ENCODE results near the gene FCMR.
A peak's percentile ranks its signal among the peaks of the same experiment; 100 is the strongest.

FCMR gene

DNA sequence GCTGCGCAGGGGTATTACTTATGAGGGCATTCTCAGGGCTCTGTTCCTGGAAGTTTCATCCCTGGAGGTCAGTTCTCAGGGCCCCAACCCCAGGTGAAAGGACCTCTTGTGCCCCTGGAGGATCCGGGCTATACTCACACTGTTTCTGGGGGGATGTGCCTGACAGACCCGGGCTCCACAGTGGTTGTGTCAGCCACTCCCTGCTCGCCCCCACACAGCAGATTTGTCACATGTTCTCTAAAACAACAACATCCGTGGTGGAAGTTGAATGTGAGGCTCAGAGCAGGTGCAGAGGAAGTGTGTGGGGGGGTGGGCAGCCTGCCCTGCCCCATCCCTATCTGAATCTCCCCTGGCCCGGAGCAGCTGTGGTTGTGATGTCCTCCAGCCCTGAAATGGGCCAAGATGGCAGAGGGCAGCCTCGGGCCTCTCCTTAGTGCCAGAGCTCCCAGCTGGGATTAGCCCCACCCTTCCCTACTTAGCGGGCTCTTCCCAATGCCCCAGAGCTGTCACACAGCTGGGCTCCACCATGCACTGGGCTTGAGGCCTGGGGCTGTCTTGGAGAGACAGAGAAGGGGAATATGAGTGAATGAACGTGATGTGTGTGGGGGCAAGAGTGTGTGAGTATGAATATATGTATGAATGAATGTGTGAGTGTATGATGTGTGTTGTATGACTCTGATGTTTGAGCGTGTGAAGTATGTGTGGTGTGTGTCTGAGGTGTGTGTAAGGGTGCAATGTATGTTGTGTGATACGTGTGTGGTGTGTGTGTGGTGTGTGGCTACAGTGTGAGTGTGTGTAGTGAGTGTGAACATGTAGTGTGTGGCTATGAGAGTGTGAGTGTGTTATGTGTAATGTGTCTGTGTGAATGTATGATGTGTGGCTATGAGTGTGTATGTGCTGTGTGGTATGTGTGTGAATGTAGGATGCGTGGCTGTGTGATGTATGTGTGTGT, 1.5 kb upstream of the FCMR start:
- peak in 1 of 2 donors; percentile 49 for DNase-seq (ENCODE audit: low read depth in 2 of 2)

DNA sequence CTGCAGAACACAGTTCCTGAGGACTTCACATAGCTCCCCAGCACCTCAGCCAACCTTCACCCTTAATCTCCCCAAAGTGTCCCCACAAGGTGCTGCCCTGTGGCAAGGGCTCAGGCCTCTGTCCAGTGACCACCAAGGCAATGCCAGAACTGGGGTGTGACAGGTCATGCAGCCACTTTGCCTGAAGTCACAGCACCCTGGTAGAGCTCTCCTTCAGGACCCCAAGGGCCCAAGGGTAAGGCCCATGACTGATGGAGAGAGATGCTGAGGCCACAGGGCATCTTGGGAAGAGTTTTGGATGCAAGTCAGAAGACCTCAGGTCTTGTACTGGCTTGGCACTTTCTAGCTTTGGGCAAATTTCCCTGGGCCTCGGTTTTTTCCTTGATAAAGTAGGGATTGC, 783 bp upstream of the FCMR start:
- no peak for DNase-seq (ENCODE audit: low read depth in 2 of 2)

DNA sequence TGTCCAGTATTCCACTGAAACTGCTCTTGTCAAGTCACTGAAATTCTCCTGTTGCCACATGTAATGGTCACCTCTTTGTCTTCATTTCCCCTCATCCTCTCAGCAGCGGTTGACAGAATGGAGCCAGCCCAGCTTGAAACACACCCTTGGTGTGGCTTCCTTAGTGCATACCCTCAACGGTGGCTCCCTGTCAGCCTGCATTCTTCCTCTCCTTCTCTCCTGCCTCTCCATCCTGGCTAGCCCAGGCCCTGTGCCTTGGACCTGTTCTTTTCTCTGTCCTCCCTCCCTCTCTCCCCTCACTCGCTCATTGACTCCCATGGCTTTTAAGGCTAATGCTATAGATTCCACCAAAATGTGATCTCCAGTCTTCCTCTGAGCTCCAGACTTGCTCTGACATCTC, 3.7 kb downstream of the FCMR start:
- no peak for DNase-seq (ENCODE audit: low read depth in 2 of 2)

DNA sequence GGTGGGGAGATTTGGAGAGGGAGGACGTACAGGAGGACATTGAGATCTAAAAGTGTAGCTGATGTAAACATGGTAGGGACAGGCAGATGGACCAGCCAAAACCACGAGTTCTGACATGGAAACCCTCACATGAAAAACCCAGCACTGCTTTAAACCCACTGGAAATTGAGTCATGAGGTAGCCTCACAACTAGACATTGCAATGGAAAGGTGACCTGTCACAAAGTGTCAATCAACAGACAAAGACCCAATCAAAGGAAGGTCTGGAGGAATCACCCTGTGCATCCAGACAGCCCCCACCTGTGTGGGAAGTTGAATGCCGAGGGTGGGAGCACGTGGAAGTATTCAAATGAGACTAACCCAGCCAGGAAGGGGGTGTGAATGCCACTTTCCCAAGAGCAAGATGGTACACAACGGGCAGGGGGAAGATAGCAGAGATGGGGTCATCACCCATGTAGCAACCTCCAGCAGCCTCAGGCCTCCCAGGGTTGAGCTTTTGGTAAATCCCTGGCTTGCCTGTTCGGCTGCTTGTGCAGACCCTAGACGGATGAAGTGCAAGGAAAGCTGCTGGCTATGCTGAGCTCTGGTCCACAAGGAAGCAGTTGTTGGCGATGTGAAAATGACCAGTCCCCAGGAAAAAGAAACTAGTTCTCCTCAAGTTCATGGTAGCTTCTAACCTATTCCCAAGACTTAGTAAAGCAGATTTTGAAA, 5.6 kb downstream of the FCMR start:
- no peak for DNase-seq (ENCODE audit: low read depth in 2 of 2)

DNA sequence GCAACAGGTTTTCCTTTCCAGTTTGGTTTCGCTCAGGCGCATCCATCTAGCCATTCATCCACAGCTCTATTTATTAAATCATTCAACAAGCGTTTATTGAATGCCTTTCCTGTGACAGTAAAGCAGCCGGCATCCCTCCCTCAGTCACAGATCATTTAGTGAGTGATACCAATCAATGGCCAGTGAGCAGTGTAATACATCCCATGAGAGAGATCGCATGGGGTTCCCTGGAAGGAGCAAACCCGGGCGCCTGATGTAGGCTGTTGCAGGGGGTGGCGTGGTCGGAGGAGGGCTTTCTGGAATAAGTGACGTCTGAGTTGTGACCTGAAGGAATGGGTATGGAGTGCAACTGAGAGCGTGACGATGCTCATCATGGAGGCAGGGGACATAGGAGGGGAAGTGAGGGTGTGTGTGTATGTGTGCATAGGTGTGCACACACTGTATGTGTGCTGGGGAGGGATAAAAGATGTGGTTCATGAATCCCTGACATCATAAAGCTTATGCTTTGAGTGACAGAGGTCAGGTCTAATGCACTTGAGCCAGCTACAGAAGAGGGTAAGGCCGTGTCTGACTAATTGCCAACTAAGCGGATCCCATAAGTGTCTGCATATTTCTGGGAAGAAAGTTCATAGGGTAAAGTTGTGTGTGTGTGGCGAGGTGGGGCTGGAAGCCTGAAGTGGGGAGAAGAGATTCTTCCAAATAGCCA, 6.6 kb downstream of the FCMR start:
- DNase-seq (ENCODE audit: low read depth in 2 of 2) = no peak

DNA sequence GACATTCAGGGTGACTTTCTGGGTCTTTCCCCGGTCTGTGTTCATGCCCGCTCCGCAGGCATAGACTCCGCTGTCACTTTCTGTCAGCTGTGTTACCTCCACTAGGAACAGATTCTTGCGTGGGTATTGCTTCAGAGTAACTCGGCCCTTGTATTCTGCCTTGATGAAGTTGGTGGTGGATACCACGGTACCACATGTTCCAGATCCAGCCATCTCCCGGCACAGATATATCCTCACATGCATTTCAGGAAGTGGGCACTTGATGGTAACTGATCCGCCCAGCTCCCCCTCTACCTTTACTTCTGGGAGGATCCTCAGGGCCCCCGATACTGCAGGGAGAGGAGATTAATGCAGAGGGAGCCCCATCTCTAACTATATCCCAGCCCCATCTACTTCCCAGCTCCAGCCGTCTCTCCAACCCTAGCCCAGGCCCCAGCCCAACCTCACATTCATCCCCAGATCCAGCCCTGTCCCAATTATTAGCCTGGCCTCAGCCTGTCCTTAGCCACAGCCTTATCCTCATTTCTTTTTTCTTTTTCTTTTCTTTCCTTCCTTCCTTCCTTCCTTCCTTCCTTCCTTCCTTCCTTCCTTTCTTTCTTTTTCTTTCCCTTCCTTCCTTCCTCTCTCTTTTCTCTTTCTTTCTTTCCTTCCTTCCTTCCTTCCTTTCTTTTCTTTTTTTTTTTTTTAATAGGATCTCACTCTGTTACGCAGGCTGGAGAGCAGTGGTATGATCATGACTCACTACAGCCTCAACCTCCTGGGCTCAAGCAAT, 7.8 kb downstream of the FCMR start:
- DNase-seq (ENCODE audit: low read depth in 2 of 2) = no peak

DNA sequence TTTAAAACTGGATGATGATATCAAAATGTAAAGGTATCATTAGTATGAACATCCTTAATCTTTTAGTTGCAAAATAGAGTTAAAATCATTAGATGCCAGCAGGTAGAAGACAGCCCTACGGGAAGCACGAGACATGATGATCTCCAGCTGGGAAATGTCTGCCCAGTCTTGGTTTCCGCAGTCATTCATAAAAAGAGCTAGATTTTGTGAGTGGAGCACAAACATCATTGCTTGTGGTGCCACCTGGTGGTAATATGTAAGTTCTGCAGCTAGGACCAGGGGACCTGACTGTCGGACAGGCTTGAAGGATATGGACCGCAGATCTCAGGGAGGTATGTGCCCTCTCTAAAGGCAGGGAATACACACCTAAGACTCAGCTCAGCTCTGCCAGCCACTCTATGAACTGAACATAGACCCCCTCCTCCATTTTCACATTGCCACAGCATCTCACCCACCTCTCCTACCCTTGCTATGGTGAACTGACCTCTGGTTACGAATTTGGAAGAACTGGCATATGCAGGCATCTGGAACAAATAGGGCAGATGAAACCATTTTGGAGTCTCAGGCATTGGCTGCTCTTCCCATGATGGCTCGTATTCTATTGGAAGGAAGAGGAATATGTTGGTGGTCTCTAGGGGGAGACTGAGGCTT, 9.2 kb downstream of the FCMR start:
- DNase-seq (ENCODE audit: low read depth in 2 of 2) = no peak

DNA sequence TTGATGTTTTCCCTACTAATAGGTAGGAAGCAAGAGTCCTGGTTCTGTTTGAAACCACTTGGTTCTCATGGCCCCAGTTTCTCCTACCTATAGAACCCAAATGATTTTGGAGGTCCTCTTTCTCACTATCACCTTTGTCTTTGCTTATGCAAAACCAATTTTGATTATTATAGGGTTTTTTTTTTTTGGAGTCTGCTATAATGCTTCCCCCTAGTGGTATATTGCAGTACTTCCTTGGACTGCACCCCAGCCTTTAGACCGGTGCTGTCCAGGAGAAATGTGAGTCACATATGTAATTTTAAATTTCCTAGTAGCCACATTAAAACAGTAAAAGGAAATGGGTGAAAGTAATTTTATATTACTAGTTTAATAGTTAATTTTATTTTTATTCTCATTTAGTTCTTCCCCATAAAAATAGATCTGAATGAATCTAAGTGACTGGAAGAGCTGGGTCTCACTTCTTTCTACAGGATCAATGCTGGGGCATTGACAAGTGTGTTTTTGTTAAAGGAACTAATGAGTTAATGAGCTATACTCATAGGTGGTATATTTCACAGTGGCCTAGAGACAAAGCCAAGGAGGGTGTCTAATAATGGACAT, 10.6 kb downstream of the FCMR start:
- no peak for DNase-seq (ENCODE audit: low read depth in 2 of 2)

DNA sequence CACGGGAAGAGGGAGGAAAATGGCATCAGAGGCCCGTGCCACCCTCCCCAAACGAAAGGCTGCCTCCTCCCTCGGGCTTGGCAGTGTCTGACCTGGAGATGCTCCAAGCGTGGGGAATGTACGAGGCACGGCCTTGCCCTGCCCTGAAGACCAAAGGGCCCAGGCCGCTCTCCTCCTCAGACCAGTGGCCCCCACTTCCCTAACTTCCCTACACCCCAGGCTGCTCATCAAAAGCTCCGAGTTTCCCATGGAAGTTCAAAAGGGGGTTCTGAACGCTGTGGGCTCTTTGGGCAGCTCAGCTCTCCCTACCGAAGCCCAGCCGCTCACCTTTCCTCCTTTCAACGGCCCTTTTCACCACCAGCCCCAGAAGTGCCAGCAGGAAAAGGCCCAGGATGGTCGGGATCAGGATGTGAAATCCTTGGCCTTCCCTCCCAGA, 11.8 kb downstream of the FCMR start:
- no peak for DNase-seq (ENCODE audit: low read depth in 2 of 2)

DNA sequence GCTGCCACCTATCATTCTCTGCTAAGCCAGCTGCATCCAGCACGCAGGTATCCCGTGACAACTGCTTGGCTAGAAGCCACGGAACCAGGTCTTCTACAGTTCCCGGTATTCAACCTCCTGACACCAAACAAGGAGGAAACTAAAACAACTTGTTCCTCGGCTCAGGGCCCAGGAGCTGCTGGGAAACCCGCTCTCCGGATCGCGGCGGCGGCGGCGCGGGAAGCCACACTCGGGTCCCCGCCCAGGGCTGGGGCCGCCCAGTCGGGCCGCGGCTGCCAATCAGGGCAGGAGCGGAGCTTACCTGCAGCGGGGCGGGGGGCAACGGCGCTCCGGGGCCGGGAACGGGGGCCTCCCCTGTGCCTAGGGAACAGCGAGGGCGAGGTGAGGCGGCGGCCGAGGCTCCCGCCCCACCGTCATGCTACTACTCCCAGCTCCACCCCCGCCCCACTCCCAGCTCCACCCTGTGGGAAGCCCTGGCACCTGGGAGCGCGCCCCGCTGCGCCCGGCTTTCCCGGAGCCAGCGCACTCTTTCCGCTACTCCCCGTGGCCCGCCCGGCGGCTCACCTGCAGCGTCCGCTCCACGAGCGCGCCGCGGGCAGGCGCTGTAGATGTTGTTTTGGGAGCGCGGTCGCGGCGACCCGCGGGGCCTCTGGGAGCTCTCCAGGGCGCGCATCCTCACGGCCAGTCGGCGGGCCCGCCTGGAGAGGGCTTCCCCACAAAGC, 12.4 kb downstream of the FCMR start:
- no peak for DNase-seq (ENCODE audit: low read depth in 2 of 2)

DNA sequence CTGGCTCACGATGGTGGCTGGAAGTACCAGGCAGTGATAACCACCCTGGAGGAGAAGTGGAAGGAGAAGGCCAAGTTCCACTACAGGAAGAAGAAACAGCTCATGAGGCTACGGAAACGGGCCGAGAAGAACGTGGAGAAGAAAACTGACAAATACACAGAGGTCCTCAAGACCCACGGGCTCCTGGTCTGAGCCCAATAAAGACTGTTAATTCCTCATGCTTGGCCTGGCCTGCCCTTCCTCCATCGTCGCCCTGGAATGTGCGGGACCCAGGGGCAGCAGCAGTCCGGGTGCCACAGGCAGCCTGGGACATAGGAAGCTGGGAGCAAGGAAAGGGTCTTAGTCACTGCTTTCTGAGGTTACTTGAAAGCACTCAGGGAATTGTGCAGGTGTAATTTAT, 13.7 kb downstream of the FCMR start:
- no peak for DNase-seq (ENCODE audit: low read depth in 2 of 2)

DNA sequence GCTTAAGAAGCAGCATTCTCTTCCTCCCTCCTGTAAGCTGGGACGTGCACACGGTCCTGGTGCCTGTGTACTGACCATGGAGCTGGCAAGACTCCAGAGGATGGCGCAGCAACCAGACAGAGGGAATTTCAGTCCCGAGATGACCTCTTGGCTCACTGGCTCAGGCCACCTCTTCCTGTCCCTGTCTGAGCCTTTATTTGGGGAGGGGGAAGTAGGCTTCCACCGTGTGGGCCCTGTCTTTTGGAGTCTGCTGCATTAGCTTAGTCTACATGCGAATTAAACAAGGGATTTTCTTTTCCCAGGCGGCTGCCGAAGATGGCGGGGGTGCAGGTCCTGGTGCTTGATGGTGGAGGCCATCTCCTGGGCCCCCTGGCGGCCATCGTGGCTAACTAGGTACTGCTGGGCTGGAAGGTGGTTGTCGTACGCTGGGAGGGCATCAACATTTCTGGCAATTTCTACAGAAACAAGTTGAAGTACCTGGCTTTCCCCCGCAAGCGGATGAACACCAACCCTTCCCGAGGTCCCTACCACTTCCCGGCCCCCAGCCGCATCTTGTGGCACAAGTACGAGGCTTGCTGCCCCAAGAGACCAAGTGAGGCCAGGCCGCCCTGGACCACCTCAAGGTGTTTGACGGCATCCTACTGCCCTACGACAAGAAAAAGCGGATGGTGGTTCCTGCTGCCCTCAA, 14.3 kb downstream of the FCMR start:
- DNase-seq (ENCODE audit: low read depth in 2 of 2) = no peak

DNA sequence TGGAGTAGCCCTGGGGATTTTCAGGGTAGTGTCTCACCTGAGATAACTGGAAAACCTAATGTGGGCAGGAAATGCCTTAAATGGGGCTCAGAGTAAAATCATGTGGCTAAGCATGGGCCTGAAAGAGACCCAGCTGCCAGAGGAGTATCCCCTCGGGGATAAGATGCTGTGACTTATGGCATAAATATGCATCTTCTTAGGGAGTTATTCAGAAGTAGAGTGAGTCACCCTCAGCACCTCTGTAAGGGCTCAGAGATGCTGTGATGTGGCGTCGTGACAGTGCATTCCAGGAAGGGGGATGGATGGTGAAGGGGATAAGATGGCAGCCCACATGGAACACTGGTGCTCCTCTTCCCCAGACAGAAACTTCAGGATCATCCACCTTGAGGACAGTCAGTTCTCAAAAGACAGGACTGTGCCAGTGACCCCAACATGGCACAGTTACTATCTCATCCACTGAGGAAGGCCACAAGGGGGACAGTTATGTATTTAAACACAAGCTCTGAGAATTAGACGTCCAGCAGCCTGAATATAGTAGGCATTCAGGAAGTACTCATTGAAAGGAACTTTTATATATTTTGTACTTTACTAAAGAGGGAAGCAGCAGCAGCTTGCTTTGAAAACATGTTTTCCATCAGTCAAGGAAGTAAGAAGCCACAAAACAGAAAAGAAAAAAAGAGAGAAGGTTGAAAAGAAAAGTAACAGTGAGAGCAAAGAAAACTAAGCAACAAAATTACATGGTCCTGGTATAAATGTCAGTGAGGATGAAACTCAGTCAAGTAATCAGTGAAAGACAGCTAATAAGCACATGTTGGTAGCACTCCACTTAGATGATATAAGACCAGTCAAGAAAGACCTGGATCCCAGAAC, 16.2 kb downstream of the FCMR start:
- DNase-seq (ENCODE audit: low read depth in 2 of 2) = no peak

DNA sequence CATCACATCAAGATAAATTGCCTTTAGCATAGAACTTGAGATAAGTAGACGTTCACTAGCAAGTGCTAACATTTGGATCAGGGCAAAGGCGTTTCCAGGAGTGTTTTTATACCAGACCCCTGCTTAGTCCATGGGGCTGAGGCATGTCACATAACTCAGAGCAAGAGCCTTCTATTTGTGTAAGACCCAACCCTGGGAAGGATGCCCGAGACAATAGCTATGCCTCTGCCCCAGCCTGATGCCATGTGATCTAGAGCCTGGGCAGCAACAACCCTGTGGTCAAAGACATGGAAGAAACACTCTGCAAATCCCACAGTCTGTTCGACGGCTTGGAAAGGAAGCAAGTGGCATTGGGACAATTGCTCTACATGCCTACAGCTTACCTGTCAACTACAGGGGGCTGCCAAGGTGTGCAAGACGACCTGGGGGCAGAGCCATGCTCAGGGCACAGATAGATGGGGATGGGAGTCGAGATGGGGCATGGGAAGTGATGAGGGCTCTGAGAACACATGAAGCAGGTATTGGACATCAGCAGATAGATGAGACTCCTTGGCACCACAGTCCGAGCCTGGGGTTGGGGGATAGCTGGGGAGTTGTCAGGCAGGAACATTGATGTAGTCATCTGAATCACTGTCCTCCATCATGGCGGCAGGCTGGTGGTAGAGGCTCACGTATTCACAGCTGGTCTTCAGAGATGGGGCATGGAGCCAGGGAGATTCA, 17.2 kb downstream of the FCMR start:
- no peak for DNase-seq (ENCODE audit: low read depth in 2 of 2)

DNA sequence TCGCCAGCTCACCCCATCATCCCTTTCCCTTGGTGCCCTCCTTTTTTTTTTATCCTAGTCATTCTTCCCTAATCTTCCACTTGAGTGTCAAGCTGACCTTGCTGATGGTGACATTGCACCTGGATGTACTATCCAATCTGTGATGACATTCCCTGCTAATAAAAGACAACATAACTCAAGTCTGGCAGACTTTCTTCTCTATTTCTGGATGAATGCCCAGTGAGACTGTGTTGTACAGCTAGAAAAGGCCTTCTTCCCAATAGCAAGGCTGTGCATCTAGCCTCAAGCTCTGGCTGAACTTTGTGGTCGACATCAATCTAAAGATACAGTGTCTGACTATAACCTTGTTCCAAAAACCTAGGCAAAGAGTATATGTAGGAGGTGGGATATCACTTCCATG, 18.1 kb downstream of the FCMR start:
- no peak for DNase-seq (ENCODE audit: low read depth in 2 of 2)

DNA sequence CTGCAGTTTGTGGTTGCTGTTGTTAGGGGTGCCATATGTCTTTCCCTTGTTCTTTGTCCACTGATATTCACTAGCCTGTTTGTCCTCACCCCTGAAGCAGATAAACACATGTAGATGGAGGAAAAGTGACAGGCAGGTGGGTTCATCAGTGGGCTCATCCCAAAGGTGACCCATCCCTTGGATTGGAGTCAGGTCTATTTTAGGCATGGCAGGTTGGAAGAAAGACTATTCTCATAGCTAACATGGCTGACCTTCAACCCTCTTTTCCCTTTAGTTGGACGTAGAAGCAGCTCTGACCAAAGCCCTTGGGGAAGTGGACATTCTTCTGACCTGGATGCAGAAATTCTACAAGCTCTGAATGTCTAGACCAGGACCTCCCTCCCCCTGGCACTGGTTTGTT, 19.0 kb downstream of the FCMR start:
- DNase-seq (ENCODE audit: low read depth in 2 of 2) = no peak

DNA sequence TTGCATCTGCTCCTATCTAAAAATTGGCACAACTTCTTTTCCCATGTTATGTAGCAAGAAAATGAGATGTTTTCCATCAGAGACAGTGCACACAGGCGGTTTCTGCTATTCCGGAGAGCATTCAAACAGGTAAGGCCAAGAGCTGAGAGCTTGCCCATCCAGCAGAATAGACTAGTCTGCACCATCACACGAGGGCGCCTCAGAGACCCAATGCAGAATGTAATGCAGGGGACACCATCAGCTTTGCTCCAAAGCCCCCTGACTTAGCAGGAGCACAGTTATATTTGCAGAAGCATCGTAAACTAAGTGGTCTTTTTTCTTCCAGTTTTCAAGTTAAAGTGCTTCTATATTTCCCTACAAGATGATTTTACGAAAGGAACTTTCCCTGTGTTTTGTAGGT, 19.8 kb downstream of the FCMR start:
- no peak for DNase-seq (ENCODE audit: low read depth in 2 of 2)

DNA sequence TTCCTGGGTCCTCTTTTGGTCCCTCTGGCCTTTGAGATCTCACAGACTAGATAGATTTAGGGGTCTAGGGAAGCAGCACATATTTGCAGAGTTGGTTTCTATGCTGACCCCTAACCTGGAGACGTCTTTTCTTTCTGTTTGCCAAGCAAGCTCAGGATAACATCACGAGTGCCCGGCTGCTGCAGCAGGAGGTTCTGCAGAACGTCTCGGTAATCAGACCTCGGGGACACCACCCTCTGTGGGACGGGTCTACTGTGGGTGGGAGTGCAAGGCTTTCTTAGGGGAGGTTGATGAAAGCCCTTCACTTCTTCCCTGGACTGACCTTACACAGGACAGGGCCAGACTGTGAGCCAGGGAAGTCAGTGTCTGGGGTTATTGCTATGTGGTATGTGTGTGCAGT, 21.6 kb downstream of the FCMR start:
- DNase-seq (ENCODE audit: low read depth in 2 of 2) = no peak
